Esophagus squamous epithelium (tissue), 5 donors: ENCODE results near the gene SNX9. TPM values are rescaled to one million over a fixed set of nuclear protein-coding genes. Genes with fewer than 3 reads are reported as not detected.

Experiments used
- DNase-seq: peaks from one replicate; lab custom pipeline; 2025; lab: John Stamatoyannopoulos, UW
- H3K27ac ChIP-seq, 4 donors: fragments of 200-600 bp; sonication (generic); one replicate each; pipeline ENCODE4 v1.5.1; 2016 to 2019; ENCODE audit warnings: mild to moderate bottlenecking in 1 of 4
- H3K27me3 ChIP-seq, 4 donors: fragments of 200-600 bp; sonication (generic); 1 replicate in 3 of 4; 2 replicates in 1 of 4; pipeline versions ENCODE4 v1.5.1 to v1.6.0; 2017 to 2021; ENCODE audit warnings: antibody characterized with exemption in 1 of 4
- H3K36me3 ChIP-seq, 3 donors: fragments of 200-600 bp; sonication (generic); one replicate each; pipeline ENCODE4 v1.5.1; 2016 to 2019
- H3K4me1 ChIP-seq, 3 donors: fragments of 200-600 bp; sonication (generic); one replicate each; pipeline ENCODE4 v1.5.1; 2017 to 2019
- H3K4me3 ChIP-seq, 4 donors: fragments of 200-600 bp; sonication (generic); 1 replicate in 3 of 4; 2 replicates in 1 of 4; pipeline ENCODE4 v1.5.1; 2016 to 2019; ENCODE audit warnings: mild to moderate bottlenecking in 2 of 4, moderate library complexity in 1 of 4
- H3K9me3 ChIP-seq, 3 donors: fragments of 200-600 bp; sonication (generic); one replicate each; pipeline ENCODE4 v1.5.1; 2016 to 2019
- POLR2A ChIP-seq, 4 donors: fragments of 450-650 bp; IDR thresholded peaks; one replicate each; pipeline ENCODE4 v1.6.1; 2017; ENCODE audit warnings: antibody characterized with exemption in 4 of 4, mild to moderate bottlenecking in 4 of 4, moderate library complexity in 3 of 4
- WGBS, 2 donors: methylation state at CpG; one replicate each; pipeline ENCODE4 v1.1.5; 2018; 5-methylcytosine and 5-hydroxymethylcytosine counted together
- intact Hi-C: fragments of 100-400 bp; cut with DNase I; formaldehyde crosslinking; loops from one replicate; pipeline ENCODE4 v1.15.0; 2022
- total RNA-seq, 4 donors: library from RNA; depleted of rRNA; stranded (reverse); fragments of >200 nt; gene quantifications; one replicate each; pipeline ENCODE4 v1.1.0, GENCODE V29; 2016
- TF ChIP-seq, protein P1 (sequence below), 6 experiments: fragments of 450-650 bp in 4 of 6; fragments of 200-600 bp in 2 of 6; sonication (generic) in 2 of 6; IDR thresholded peaks; one replicate each; pipeline ENCODE4 v1.5.1; 2016 to 2019; ENCODE audit warnings: antibody characterized with exemption in 6 of 6, mild to moderate bottlenecking in 4 of 6, moderate library complexity in 4 of 6
- donor health status: DM: yes; HTN: yes; CAD: no.

SNX9 gene
- total RNA-seq, 4 donors from 2014 or later: 19.9 to 39.9 (median 33.5) TPM

DNA sequence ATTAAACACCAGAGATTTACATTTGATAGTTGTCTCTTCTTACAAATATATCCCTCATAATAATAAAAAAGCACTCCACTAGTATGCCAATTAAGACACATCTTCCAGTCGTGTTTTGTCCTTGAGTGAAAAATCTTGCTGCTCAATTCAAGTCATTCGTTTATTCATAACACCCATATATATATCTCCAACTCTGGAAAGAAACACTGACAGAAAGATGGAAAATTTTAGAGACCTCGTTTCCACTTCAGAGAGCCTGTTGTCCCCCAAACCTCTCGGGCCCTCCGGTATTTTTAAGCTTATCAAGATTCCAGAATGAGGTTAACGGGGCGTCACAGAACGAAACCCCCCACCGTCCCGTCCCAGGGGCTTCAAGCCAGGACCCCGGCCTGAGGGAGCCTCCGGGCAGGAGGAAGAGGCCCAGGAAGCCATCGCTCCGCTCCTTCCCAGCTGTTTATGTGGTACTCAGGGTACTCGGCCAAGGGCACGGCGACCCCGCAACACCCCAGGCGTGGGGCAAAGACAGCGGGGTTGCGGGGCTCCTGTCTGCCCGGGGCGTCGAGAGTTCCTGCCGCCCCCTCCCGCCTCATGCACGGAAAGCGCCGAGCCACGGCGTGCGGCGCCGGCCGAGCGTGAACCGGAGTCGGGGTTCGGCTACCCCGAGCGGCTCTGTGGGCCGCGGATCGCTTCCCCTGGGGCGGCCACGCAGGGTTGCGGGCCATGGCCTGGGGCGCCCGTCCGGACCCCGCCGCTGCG, 623 bp upstream of the SNX9 start:
- TF ChIP-seq, protein P1, sequence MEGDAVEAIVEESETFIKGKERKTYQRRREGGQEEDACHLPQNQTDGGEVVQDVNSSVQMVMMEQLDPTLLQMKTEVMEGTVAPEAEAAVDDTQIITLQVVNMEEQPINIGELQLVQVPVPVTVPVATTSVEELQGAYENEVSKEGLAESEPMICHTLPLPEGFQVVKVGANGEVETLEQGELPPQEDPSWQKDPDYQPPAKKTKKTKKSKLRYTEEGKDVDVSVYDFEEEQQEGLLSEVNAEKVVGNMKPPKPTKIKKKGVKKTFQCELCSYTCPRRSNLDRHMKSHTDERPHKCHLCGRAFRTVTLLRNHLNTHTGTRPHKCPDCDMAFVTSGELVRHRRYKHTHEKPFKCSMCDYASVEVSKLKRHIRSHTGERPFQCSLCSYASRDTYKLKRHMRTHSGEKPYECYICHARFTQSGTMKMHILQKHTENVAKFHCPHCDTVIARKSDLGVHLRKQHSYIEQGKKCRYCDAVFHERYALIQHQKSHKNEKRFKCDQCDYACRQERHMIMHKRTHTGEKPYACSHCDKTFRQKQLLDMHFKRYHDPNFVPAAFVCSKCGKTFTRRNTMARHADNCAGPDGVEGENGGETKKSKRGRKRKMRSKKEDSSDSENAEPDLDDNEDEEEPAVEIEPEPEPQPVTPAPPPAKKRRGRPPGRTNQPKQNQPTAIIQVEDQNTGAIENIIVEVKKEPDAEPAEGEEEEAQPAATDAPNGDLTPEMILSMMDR (IDR thresholded peaks at IDR 0.05): no peak
- TF ChIP-seq POLR2A (IDR thresholded peaks at IDR 0.05): no peak
- H3K27me3 ChIP-seq: no peaks in the 10 kb centered on the region
- intact Hi-C loops: loop anchor here (10.0 kb wide), 1 partner anchor 68 kb away; no protein-coding TSS in a partner anchor
- H3K9me3 ChIP-seq: no peaks in the 10 kb centered on the region
- peaks cover 11 to 29% (median 15%) of the 10 kb centered on the region in 3 donors for H3K4me1 ChIP-seq
- peak overlapping the region; percentile 82 to 99 (median 96) for H3K27ac ChIP-seq
- WGBS, 2 donors: 12 to 18% methylated on average over 5 to 9 of the region's 53 CpGs
- H3K4me3 ChIP-seq: peak overlapping the region; percentile 79 to 99 (median 98)
- H3K36me3 ChIP-seq: no peaks in the 10 kb centered on the region
- DNase-seq: no peak

GRCh38 chr6:157823528-157824370, 703 bp downstream of the SNX9 start:
- intact Hi-C loops: loop anchor here (10.0 kb wide), 1 partner anchor 69 kb away; no protein-coding TSS in a partner anchor
- WGBS, 2 donors: 0 to 1% methylated on average over 14 to 34 of the region's 74 CpGs
- H3K4me3 ChIP-seq: peak overlapping the region; percentile 79 to 99 (median 98)
- H3K27ac ChIP-seq: peak overlapping the region; percentile 91 to 99 (median 96)
- no peak for DNase-seq
- TF ChIP-seq, protein P1 (IDR thresholded peaks at IDR 0.05): peak in 3 of 6 experiments; percentile 10 to 33 (median 11)
- TF ChIP-seq POLR2A (IDR thresholded peaks at IDR 0.05): peak in 1 of 4 donors; percentile 52
- no peaks in the 10 kb centered on the region for H3K27me3 ChIP-seq
- H3K4me1 ChIP-seq: peaks cover 11 to 33% (median 15%) of the 10 kb centered on the region in 3 donors
- H3K9me3 ChIP-seq: no peaks in the 10 kb centered on the region
- peaks cover 0 to 5% (median 0%) of the 10 kb centered on the region in 3 donors for H3K36me3 ChIP-seq

- Histone ChIP-seq H3K4me1 (peaks cover 11 to 46% (median 15%) of the 10 kb centered on the region in 3 donors), H3K4me3 (peak overlapping the region in 3 of 4 donors; percentile 79 to 99 (median 98)), H3K36me3 (peaks cover 0 to 5% (median 0%) of the 10 kb centered on the region in 3 donors), H3K27ac (no peak overlapping the region), H3K9me3 (no peaks in the 10 kb centered on the region), H3K27me3 (no peaks in the 10 kb centered on the region)
- intact Hi-C loops: loop anchor here (10.0 kb wide), 1 partner anchor 71 kb away; no protein-coding TSS in a partner anchor
- WGBS, 2 donors: 68 to 73% methylated on average over 10 of the region's 10 CpGs
- TF ChIP-seq, protein P1 (IDR thresholded peaks at IDR 0.05): no peak
- TF ChIP-seq POLR2A (IDR thresholded peaks at IDR 0.05): no peak
- no peak for DNase-seq
These were observed 2.3 kb downstream of the SNX9 start for GRCh38 chr6:157825243-157825904.

DNA sequence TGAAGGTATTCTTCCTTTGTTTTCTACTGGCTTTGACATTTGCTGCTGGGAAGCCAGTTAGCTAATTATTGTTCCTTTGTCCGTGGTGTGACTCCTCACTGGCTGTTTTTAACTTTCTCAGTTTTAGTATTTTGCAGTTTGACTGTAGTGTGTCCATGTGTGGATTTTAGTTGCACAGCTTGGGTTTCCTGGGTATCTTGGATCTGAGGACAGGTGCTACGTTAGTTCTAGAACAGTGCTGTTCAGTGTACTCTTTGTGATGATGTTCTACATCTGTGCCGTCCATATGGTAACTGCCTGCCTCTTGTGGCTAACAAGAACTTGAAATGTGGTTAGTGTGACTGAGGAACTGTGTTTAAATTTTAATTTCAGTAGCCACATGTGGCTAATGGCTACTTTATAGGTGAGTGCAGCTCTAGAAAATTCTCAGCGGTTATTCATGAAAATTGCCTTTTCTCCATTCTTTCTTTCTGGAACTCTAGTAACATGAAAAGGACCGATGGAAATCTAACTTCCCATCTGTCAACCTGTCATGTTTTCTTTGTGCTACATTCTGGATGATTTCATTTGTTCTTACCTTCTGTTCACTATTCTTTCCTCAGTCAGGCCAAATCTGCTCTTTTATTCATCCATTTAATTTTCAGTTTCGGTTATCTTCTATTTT, 7.4 kb downstream of the SNX9 start:
- peaks cover 10 to 67% (median 24%) of the 10 kb centered on the region in 3 donors for H3K4me1 ChIP-seq
- H3K4me3 ChIP-seq: no peak overlapping the region
- peaks cover 0 to 5% (median 0%) of the 10 kb centered on the region in 3 donors for H3K36me3 ChIP-seq
- TF ChIP-seq, protein P1 (IDR thresholded peaks at IDR 0.05): no peak
- no peak for TF ChIP-seq POLR2A (IDR thresholded peaks at IDR 0.05)
- no peaks in the 10 kb centered on the region for H3K9me3 ChIP-seq
- WGBS, 2 donors: 59 to 69% methylated on average over 6 of the region's 6 CpGs
- H3K27me3 ChIP-seq: no peaks in the 10 kb centered on the region
- DNase-seq: no peak
- H3K27ac ChIP-seq: no peak overlapping the region
- intact Hi-C loops: no loop called here
